ENCODE results near the gene UIMC1.

DNA sequence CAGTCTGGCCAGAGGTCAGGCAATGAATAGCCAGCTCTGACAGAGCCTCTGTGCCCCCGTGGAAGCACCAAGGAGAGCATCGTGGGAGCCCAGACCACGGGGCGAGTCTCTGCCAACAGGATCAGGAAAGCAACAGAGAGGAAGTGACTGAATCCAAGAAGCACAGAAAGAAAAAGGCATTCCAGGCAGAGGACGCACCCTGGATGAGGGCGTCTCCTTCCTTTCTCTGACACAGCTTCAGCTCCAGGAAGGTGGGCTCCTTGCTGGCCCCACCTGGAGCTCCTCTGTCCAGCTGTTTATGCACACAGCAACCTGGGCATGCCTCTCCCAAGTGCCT, 124.0 kb downstream of the UIMC1 start:
- TF ChIP-seq, protein P1, sequence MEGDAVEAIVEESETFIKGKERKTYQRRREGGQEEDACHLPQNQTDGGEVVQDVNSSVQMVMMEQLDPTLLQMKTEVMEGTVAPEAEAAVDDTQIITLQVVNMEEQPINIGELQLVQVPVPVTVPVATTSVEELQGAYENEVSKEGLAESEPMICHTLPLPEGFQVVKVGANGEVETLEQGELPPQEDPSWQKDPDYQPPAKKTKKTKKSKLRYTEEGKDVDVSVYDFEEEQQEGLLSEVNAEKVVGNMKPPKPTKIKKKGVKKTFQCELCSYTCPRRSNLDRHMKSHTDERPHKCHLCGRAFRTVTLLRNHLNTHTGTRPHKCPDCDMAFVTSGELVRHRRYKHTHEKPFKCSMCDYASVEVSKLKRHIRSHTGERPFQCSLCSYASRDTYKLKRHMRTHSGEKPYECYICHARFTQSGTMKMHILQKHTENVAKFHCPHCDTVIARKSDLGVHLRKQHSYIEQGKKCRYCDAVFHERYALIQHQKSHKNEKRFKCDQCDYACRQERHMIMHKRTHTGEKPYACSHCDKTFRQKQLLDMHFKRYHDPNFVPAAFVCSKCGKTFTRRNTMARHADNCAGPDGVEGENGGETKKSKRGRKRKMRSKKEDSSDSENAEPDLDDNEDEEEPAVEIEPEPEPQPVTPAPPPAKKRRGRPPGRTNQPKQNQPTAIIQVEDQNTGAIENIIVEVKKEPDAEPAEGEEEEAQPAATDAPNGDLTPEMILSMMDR (IDR thresholded peaks at IDR 0.05), result no peak
- TF ChIP-seq EZH2 (IDR thresholded peaks at IDR 0.05; ENCODE audit: borderline replicate concordance, insufficient read depth, low read depth, low read length, poor library complexity, severe bottlenecking), result no peak

Measured in B cell (primary cell).